Stimulated activated CD4-positive, alpha-beta T cell treated with anti-CD3 and anti-CD28 coated beads, Interleukin-4, amount 100 ng/mL, for 24 hours (primary cell): ENCODE results near the gene CDC42EP2.

ENCODE experiments used
- DNase-seq: peaks from one replicate; pipeline ENCODE4 v3.0.0-alpha.2; 2020

Gene CDC42EP2

DNA sequence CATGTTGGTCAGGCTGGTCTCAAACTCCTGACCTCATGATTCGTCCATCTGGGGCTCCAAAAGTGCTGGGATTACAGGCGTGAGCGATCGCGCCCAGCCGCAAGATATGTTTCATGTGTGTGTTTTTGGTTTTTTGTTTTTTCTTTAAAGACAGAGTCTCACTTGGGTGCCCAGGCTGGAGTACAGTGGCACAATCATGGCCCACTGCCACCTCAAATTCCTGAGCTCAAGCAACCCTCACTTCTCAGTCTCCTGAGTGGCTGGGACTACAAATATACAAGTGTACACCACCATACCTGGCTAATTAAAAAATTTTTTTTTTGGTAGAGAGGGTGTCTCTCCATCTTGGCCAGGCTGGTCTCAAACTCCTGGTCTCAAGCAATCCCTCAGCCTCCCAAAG, 48.3 kb downstream of the CDC42EP2 start:
- no peak for DNase-seq

DNA sequence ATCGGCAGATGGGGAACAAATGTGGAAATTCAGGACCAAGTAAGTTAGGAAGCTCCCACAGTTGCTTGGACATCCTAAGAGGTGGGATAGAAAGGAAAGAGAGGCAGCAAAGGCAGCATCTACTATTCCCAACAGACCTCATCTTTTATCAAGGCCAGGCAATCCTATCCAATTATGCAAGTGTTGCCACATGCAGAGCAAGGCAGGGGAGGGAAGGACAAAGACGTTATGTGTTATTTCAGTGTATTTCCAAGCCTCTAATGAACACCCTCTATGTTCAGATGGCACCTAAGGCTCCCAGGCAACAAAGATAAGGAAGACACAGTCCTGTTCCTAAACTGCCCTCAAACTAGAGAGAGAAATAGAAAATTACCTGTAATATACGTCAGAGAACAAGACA, 49.1 kb downstream of the CDC42EP2 start:
- DNase-seq: no peak

DNA sequence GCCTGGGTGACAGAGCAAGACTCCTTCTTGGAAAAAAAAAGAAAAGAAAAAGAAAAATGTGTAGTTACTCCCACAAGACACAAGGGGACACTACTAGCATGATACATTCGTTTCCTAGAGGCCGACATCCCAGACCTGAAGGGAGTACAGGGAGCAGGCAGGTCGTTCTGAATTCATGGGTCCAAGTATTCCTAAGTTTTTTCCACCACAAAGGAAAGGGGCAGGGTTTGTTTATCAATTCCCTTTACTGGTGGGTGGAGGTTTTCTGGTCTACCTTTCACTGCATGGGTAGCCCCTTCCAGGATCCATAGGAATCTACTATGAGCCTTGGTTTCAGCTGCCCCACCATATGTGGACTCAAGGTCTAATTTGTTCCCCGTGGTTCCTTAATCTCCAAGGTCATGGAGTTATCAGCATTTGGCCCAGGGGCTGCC, 51.7 kb downstream of the CDC42EP2 start:
- peak; percentile 47 for DNase-seq

DNA sequence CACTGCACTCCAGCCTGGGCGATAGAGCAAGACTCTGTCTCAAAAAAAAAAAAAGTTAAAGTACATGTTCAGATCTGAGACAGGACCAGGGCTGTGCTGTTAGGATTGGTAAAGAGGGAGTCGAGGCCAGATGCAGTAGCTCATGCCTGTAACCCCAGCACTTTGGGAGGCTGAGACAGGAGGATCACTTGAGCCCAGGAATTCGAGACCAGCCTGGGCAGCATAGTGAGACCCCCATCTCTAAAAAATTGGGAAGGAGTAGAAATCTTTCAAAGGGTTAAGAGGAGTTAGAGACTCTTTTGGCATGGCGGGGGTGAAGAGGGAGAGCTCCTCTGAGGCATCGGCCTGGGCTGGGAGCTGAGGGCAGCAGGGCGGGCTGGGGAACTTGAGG, 56.0 kb downstream of the CDC42EP2 start:
- DNase-seq: no peak
